ENCODE measurements around the gene ATF6. TPM values are rescaled to one million over a fixed set of nuclear protein-coding genes. Genes with fewer than 3 reads are reported as not detected.

The ATF6 gene
- total RNA-seq, 1 experiment from 2014 or later: 56.3 TPM

GRCh38 chr1:161863549-161863948 is 97.4 kb downstream of the ATF6 start:
- CTCF ChIA-PET: interaction anchor here (0.7 to 5.3 kb wide), 8 partner anchors 10 to 740 kb away, joined by 3 to 33 read pairs (median 3); partner anchors contain the start of gene OLFML2B
- no peak for TF ChIP-seq CTCF (IDR thresholded peaks at IDR 0.05; ENCODE audit: unreplicated experiment)
- Mint-ChIP-seq H3K27ac (ENCODE audit: low read depth, unreplicated experiment) (no peak overlapping the region), H3K4me1 (ENCODE audit: insufficient read depth, unreplicated experiment) (no peaks in the 10 kb centered on the region), H3K4me3 (ENCODE audit: unreplicated experiment) (no peak overlapping the region), H3K27me3 (ENCODE audit: insufficient read depth, unreplicated experiment) (no peaks in the 10 kb centered on the region), H3K36me3 (ENCODE audit: insufficient read depth, unreplicated experiment) (peaks cover 33% of the 10 kb centered on the region), H3K9me3 (ENCODE audit: unreplicated experiment) (no peaks in the 10 kb centered on the region)
- DNase-seq (ENCODE audit: unreplicated experiment): no peak
- no TSS peak for BruUV-seq (replicated peaks)
- POLR2A ChIA-PET: no interaction called here
- intact Hi-C loops (cut with micrococcal nuclease): no loop called here

- no peaks in the 10 kb centered on the region for H3K9me3 Mint-ChIP-seq (ENCODE audit: unreplicated experiment)
- no peaks in the 10 kb centered on the region for H3K27me3 Mint-ChIP-seq (ENCODE audit: insufficient read depth, unreplicated experiment)
- intact Hi-C loops (cut with micrococcal nuclease): loop anchor here (1.0 kb wide), 1 partner anchor 160 kb away; no protein-coding TSS in a partner anchor
- H3K4me3 Mint-ChIP-seq (ENCODE audit: unreplicated experiment): no peak overlapping the region
- no peak overlapping the region for H3K27ac Mint-ChIP-seq (ENCODE audit: low read depth, unreplicated experiment)
- no peaks in the 10 kb centered on the region for H3K4me1 Mint-ChIP-seq (ENCODE audit: insufficient read depth, unreplicated experiment)
- ChIA-PET CTCF (interaction anchor here (0.6 to 5.3 kb wide), 10 partner anchors 8 to 173 kb away, joined by 3 to 33 read pairs (median 4); partner anchors contain the start of gene OLFML2B), POLR2A (no interaction called here)
- H3K36me3 Mint-ChIP-seq (ENCODE audit: insufficient read depth, unreplicated experiment): peaks cover 31% of the 10 kb centered on the region
- TF ChIP-seq CTCF (IDR thresholded peaks at IDR 0.05; ENCODE audit: unreplicated experiment): peak; percentile 14
- BruUV-seq (replicated peaks): no TSS peak
- DNase-seq (ENCODE audit: unreplicated experiment): peak; percentile 38
These were observed 98.5 kb downstream of the ATF6 start for GRCh38 chr1:161864577-161864976.

- no peaks in the 10 kb centered on the region for H3K4me1 Mint-ChIP-seq (ENCODE audit: insufficient read depth, unreplicated experiment)
- DNase-seq (ENCODE audit: unreplicated experiment): no peak
- intact Hi-C loops (cut with micrococcal nuclease): no loop called here
These were observed 100.1 kb downstream of the ATF6 start for GRCh38 chr1:161866241-161866640.

GRCh38 chr1:161868832-161869231 is 102.7 kb downstream of the ATF6 start:
- Mint-ChIP-seq H3K9me3 (ENCODE audit: unreplicated experiment) (no peaks in the 10 kb centered on the region), H3K36me3 (ENCODE audit: insufficient read depth, unreplicated experiment) (peaks cover 35% of the 10 kb centered on the region), H3K27ac (ENCODE audit: low read depth, unreplicated experiment) (no peak overlapping the region), H3K4me3 (ENCODE audit: unreplicated experiment) (no peak overlapping the region), H3K27me3 (ENCODE audit: insufficient read depth, unreplicated experiment) (no peaks in the 10 kb centered on the region), H3K4me1 (ENCODE audit: insufficient read depth, unreplicated experiment) (no peaks in the 10 kb centered on the region)
- CTCF ChIA-PET: interaction anchor here (0.7 to 3.4 kb wide), 3 partner anchors 44 to 168 kb away, joined by 3 to 19 read pairs (median 3); no protein-coding TSS in a partner anchor
- intact Hi-C loops (cut with micrococcal nuclease): no loop called here
- no TSS peak for BruUV-seq (replicated peaks)
- no peak for DNase-seq (ENCODE audit: unreplicated experiment)
- POLR2A ChIA-PET: interaction anchor here (0.7 kb wide), 1 partner anchor 9 kb away, joined by 4 read pairs; no protein-coding TSS in a partner anchor
- no peak for TF ChIP-seq CTCF (IDR thresholded peaks at IDR 0.05; ENCODE audit: unreplicated experiment)

More at GRCh38 chr1:161866241-161866640, 100.1 kb downstream of the ATF6 start:
- peaks cover 37% of the 10 kb centered on the region for H3K36me3 Mint-ChIP-seq (ENCODE audit: insufficient read depth, unreplicated experiment)
- H3K27me3 Mint-ChIP-seq (ENCODE audit: insufficient read depth, unreplicated experiment): no peaks in the 10 kb centered on the region
- no peak overlapping the region for H3K4me3 Mint-ChIP-seq (ENCODE audit: unreplicated experiment)
- ChIA-PET CTCF (interaction anchor here (0.6 to 5.3 kb wide), 8 partner anchors 40 to 410 kb away, joined by 3 to 33 read pairs (median 3); partner anchors contain the start of gene OLFML2B), POLR2A (interaction anchor here (0.7 kb wide), 1 partner anchor 23 kb away, joined by 3 read pairs; no protein-coding TSS in a partner anchor)
- no TSS peak for BruUV-seq (replicated peaks)
- H3K9me3 Mint-ChIP-seq (ENCODE audit: unreplicated experiment): no peaks in the 10 kb centered on the region
- no peak overlapping the region for H3K27ac Mint-ChIP-seq (ENCODE audit: low read depth, unreplicated experiment)
- no peak for TF ChIP-seq CTCF (IDR thresholded peaks at IDR 0.05; ENCODE audit: unreplicated experiment)
